BJ (cell line): ENCODE measurements around the gene BICD2. TPM values are rescaled to one million over a fixed set of nuclear protein-coding genes. Genes with fewer than 3 reads are reported as not detected.
"Not testable (repeated sequence)": the region's sequence is repeated elsewhere in the genome, so short reads cannot be mapped to it uniquely, and the experiment has no call there.

Source experiments
- CTCF ChIA-PET: fragments of 350-600 bp; formaldehyde crosslinking; extraction: SDS; loops from one replicate; lab custom pipeline; 2021; ENCODE audit warnings: antibody characterized with exemption, inconsistent platforms; lab: Yijun Ruan, JAX
- POLR2A ChIA-PET: fragments of 300-600 bp; sonication (Branson Sonifier 250); formaldehyde crosslinking; extraction: SDS; loops from one replicate; lab custom pipeline; 2021; ENCODE audit warnings: antibody characterized with exemption; lab: Charles Lee
- DNase-seq: peaks from one replicate; pipeline ENCODE4 v3.0.0-alpha.2; 2011; ENCODE audit warnings: low read depth
- H3K27me3 ChIP-seq: 2 replicates; pipeline ENCODE4 v1.6.0; 2011; ENCODE audit warnings: low read length; ENCODE audit not compliant: control insufficient read depth, insufficient read depth
- H3K36me3 ChIP-seq: 2 replicates; pipeline ENCODE4 v1.5.1; 2011; ENCODE audit warnings: low read length; ENCODE audit not compliant: control insufficient read depth, insufficient read depth
- H3K4me3 ChIP-seq: 2 replicates; pipeline ENCODE4 v1.5.1; 2011; ENCODE audit warnings: low read depth, mild to moderate bottlenecking, control low read depth, low read length
- CTCF ChIP-seq: IDR thresholded peaks from 2 replicates; pipeline ENCODE4 v1.5.1; 2011; ENCODE audit warnings: low read depth, mild to moderate bottlenecking, control low read depth, inconsistent platforms, low read length, moderate library complexity; ENCODE audit not compliant: insufficient read depth
- polyA plus RNA-seq: library from polyadenylated mRNA; depleted of rRNA; stranded (reverse); fragments of >200 nt; gene quantifications from 2 replicates; pipeline ENCODE4 v1.2.3, GENCODE V29; 2011

BICD2 gene
- polyA plus RNA-seq, 1 experiment = 11.6 TPM

DNA sequence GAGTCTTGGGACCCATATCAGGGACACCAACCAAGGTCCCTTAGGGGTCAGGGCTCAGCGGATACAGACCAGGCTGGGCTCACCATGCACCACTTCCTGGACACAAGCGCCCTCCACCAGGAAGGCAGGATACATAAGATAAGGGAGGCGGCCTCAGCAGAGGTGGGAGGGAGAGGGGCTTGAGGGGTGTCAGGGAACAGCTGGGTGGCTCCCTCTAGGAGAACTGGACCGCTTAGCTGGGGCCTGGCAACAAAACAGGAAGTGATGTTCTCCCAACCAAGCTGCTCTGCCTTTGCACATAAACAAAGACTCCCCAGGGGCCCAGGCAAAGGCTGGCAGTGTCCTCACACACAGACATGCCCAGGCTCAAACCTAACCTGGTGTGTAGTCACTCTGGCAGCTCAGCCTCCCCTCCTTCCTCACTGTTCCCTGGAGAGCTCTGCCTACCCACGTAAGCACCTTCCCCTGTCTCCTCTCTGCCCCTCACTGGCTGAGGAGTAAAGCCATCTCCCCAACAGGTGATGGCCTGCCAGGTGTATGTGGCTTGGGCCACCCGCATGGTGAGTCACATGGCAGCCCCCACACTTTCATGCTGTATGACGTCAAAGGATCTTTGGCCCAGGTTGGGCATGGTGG is 5.8 kb upstream of the BICD2 start:
- DNase-seq = no peak
- Histone ChIP-seq H3K36me3 (no peaks in the 10 kb centered on the region), H3K27me3 (no peaks in the 10 kb centered on the region; the same call in 1 of the 2 replicates), H3K4me3 (no peak overlapping the region)
- ChIA-PET POLR2A (no interaction called here), CTCF (interaction anchor here (2.0 kb wide), 1 partner anchor 19 kb away, joined by 9 read pairs; no protein-coding TSS in a partner anchor)
- TF ChIP-seq CTCF = no peak

DNA sequence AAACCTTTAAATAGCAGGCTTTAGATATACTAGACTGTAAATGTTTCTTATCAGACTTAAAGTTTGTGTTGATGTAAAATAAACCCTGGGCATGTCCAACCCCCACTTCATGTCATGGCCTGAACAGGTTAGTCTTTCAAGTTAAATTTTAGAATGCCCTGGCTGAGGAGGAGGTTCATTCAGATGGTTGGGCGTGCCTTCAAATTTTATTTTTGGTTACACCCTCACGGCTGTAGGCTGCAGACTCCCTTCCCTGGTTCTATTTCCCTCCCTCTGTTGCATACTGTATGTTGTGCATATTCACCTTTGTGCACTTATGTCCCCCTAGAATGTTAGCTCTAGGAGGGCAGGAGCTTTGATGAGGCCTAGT is 5.3 kb upstream of the BICD2 start:
- Histone ChIP-seq H3K4me3 (no peak overlapping the region), H3K27me3 (no peaks in the 10 kb centered on the region; the same call in 1 of the 2 replicates), H3K36me3 (no peaks in the 10 kb centered on the region)
- POLR2A ChIA-PET = no interaction called here
- TF ChIP-seq CTCF = no peak
- CTCF ChIA-PET = interaction anchor here (2.0 kb wide), 1 partner anchor 20 kb away, joined by 9 read pairs; no protein-coding TSS in a partner anchor
- no peak for DNase-seq

DNA sequence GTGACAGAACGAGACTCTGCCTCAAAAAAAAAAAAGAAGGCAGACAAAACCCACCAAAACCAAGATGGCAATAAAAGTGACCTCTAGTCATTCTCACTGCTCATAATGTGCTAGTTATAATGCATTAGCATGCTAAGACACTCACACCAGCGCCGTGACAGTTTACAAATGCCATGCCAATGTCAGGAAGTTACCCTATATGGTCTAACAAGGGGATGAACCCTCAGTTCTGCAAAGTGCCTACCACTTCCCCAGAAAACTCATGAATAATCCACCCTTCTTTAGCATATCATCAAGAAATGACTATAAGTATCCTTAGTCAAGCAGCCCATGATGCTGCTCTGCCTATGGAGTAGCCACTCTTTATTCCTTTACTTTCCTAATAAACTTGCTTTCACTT is 4.7 kb upstream of the BICD2 start:
- Histone ChIP-seq H3K36me3 (no peaks in the 10 kb centered on the region), H3K27me3 (no peaks in the 10 kb centered on the region; the same call in 1 of the 2 replicates), H3K4me3 (no peak overlapping the region)
- ChIA-PET CTCF (no interaction called here), POLR2A (no interaction called here)
- no peak for TF ChIP-seq CTCF
- DNase-seq = no peak

GRCh38 chr9:92768816-92769215 is 4.2 kb upstream of the BICD2 start:
- H3K4me3 ChIP-seq, H3K27me3 ChIP-seq, H3K36me3 ChIP-seq, DNase-seq, CTCF ChIA-PET, POLR2A ChIA-PET: not testable (repeated sequence)

- ChIA-PET CTCF (interaction anchor here (0.6 to 1.4 kb wide), 3 partner anchors 23 to 51 kb away, joined by 3 to 4 read pairs (median 3); no protein-coding TSS in a partner anchor), POLR2A (no interaction called here)
- no peak overlapping the region for H3K4me3 ChIP-seq
- H3K36me3 ChIP-seq = no peaks in the 10 kb centered on the region
- no peaks in the 10 kb centered on the region; the same call in 1 of the 2 replicates for H3K27me3 ChIP-seq
- no peak for DNase-seq
- TF ChIP-seq CTCF = no peak
These were observed 2.7 kb upstream of the BICD2 start for GRCh38 chr9:92767066-92768054.
